ENCODE measurements around the gene TRIM29. TPM values are rescaled to one million over a fixed set of nuclear protein-coding genes. Genes with fewer than 3 reads are reported as not detected.
"Not testable (repeated sequence)": the region's sequence is repeated elsewhere in the genome, so short reads cannot be mapped to it uniquely, and the experiment has no call there.

TRIM29 gene
- total RNA-seq, 6 experiments from 2014 or later, result 1.1 to 2.1 (median 1.3) TPM; not detected in 2

DNA sequence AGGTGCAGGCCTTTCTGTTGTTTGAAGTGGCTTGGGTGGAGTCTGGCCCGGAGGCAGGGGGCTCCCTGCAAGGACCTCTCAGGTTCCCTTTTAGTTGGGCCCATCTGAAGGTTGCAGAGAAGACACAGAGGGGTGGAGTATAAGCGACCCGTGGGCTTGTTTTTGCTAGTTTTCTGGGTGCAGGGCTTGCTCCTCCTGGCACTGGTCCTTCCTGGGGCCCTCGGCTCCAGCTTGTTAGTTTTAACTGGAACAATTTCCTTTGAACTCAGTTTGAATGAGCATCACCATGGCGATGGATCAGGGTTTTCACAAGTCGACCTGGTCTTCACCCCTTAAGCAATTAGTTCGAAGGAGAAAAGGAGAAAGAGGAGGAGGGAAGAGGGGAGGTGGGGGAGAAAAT lies 44.5 kb upstream of the TRIM29 start:
- peak overlapping the region in 1 of 3 donors; percentile 85 for H3K27ac ChIP-seq
- no peak for ATAC-seq

DNA sequence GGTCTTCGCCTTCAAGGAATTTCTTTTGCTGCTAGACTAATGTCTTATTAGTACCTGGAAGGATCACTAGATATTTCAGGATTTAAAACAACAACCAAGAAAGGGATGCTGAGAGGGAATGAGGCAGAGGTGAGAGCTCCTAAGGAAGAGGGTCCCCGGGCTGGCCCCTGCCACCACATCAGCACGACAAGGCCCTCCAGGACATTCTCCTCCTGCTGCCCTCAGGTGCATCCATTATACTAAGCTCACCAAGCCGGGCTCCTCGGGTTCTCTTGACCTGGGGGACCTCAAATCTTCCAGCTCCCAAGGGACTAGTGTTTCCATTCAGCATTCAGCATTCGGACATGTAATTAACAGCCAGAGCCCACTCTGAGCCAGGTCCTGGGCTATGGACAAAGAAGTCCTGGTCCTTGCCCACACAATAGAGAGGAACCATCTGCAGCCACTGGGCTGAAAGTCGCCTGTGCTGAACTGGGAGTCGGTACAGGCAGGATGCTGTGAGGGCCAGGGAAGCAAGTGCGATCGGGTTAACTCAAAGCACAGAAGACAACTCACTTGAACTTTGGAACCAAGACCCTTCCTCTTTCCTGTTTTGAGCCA lies 43.6 kb upstream of the TRIM29 start:
- Histone ChIP-seq H3K36me3 (no peaks in the 10 kb centered on the region), H3K4me3 (no peak overlapping the region), H3K27me3 (no peaks in the 10 kb centered on the region), H3K27ac (no peak overlapping the region), H3K9me3 (no peaks in the 10 kb centered on the region), H3K4me1 (peaks cover 0 to 40% (median 14%) of the 10 kb centered on the region in 4 donors)
- DNase-seq (peak in 1 of 3 donors; percentile 33), ATAC-seq (no peak)
- intact Hi-C loops (cut with DNase I), result no loop called here
- 89% methylated on average over 5 of the region's 10 CpGs for WGBS (ENCODE audit: insufficient coverage, low coverage, low lambda C conversion rate, missing lambda C conversion rate)
- no peak for TF ChIP-seq POLR2A (IDR thresholded peaks at IDR 0.05)
- no peak for TF ChIP-seq CTCF (IDR thresholded peaks at IDR 0.05)

More for the DNA sequence above, 44.5 kb upstream of the TRIM29 start:
- H3K36me3 ChIP-seq, result no peaks in the 10 kb centered on the region
- no peaks in the 10 kb centered on the region for H3K27me3 ChIP-seq
- H3K4me1 ChIP-seq, result peaks cover 0 to 49% (median 19%) of the 10 kb centered on the region in 4 donors
- H3K4me3 ChIP-seq, result no peak overlapping the region
- TF ChIP-seq POLR2A (IDR thresholded peaks at IDR 0.05) (no peak), CTCF (IDR thresholded peaks at IDR 0.05) (no peak)
- intact Hi-C loops (cut with DNase I), result no loop called here
- DNase-seq, result peak in 1 of 3 donors; percentile 30
- no peaks in the 10 kb centered on the region for H3K9me3 ChIP-seq
- WGBS (ENCODE audit: insufficient coverage, low coverage, low lambda C conversion rate, missing lambda C conversion rate), result 17% methylated on average over 6 of the region's 7 CpGs

DNA sequence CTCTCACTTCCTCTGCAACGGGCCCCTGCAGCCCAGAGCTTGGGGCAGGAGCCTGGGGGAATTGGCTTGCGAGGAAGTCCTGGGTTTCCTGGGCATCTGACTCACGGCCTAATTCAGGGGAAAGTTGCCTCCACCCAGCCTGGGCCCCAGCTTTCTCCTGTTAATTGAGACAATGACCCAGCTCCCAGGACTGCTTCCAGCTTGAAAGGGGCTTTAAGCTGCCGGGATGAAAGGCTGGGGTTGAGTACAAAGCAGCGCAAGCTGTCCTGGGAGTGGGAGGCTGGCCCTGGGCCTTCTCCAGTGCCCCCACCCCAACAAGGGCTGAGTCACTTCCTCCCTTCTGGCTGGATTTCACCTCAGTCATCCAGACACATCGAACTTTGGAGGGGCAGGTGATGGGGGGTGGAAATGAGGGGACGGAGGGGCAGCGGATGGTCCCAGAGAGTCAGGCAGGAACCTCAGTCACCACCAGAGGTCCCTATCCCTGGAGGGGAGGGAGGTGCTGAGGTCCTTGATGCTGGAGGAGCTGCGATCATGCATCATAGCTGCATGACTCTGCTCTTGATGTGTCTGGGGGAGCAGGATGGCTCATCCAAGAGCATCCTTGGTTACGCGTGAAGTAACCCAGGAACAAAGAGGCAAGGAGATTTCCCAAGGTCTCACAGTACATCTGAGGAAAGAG lies 42.8 kb upstream of the TRIM29 start:
- H3K9me3 ChIP-seq, result no peaks in the 10 kb centered on the region
- DNase-seq (peak in 1 of 3 donors; percentile 37), ATAC-seq (no peak)
- intact Hi-C loops (cut with DNase I), result no loop called here
- no peaks in the 10 kb centered on the region for H3K27me3 ChIP-seq
- no peak overlapping the region for H3K4me3 ChIP-seq
- 80% methylated on average over 1 of the region's 11 CpGs for WGBS (ENCODE audit: insufficient coverage, low coverage, low lambda C conversion rate, missing lambda C conversion rate)
- TF ChIP-seq CTCF (IDR thresholded peaks at IDR 0.05) (no peak), POLR2A (IDR thresholded peaks at IDR 0.05) (no peak)
- no peaks in the 10 kb centered on the region for H3K36me3 ChIP-seq
- H3K27ac ChIP-seq, result no peak overlapping the region
- peaks cover 0 to 32% (median 8%) of the 10 kb centered on the region in 4 donors for H3K4me1 ChIP-seq

- intact Hi-C loops (cut with DNase I); H3K27ac ChIP-seq; H3K36me3 ChIP-seq; ATAC-seq; DNase-seq; H3K9me3 ChIP-seq; H3K4me3 ChIP-seq; H3K27me3 ChIP-seq: not testable (repeated sequence)
- peaks cover 0 to 30% (median 7%) of the 10 kb centered on the region in 4 donors for H3K4me1 ChIP-seq
- 95% methylated on average over 6 of the region's 6 CpGs for WGBS (ENCODE audit: insufficient coverage, low coverage, low lambda C conversion rate, missing lambda C conversion rate)
These were observed 42.1 kb upstream of the TRIM29 start for GRCh38 chr11:120180063-120180462.

GRCh38 chr11:120179057-120179672 lies 41.3 kb upstream of the TRIM29 start:
- Histone ChIP-seq H3K36me3 (no peaks in the 10 kb centered on the region), H3K4me1 (peaks cover 0 to 29% (median 7%) of the 10 kb centered on the region in 4 donors), H3K9me3 (no peaks in the 10 kb centered on the region), H3K4me3 (no peak overlapping the region), H3K27ac (no peak overlapping the region), H3K27me3 (no peaks in the 10 kb centered on the region)
- ATAC-seq, result no peak
- WGBS (ENCODE audit: insufficient coverage, low coverage, low lambda C conversion rate, missing lambda C conversion rate), result 76% methylated on average over 6 of the region's 10 CpGs
- no peak for TF ChIP-seq CTCF (IDR thresholded peaks at IDR 0.05)
- TF ChIP-seq POLR2A (IDR thresholded peaks at IDR 0.05), result no peak
- peak in 1 of 3 donors; percentile 24 for DNase-seq
- intact Hi-C loops (cut with DNase I), result no loop called here
